GM18526 (cell line): ENCODE measurements around the gene EGLN2.

Experiments used
- POLR2A ChIP-seq: IDR thresholded peaks from 3 replicates; pipeline ENCODE4 v1.6.1; 2011; ENCODE audit not compliant: insufficient read length; ENCODE audit errors: extremely low read depth

EGLN2 gene

GRCh38 chr19:40768869-40769268 is 30.1 kb upstream of the EGLN2 start:
- TF ChIP-seq POLR2A = no peak

DNA sequence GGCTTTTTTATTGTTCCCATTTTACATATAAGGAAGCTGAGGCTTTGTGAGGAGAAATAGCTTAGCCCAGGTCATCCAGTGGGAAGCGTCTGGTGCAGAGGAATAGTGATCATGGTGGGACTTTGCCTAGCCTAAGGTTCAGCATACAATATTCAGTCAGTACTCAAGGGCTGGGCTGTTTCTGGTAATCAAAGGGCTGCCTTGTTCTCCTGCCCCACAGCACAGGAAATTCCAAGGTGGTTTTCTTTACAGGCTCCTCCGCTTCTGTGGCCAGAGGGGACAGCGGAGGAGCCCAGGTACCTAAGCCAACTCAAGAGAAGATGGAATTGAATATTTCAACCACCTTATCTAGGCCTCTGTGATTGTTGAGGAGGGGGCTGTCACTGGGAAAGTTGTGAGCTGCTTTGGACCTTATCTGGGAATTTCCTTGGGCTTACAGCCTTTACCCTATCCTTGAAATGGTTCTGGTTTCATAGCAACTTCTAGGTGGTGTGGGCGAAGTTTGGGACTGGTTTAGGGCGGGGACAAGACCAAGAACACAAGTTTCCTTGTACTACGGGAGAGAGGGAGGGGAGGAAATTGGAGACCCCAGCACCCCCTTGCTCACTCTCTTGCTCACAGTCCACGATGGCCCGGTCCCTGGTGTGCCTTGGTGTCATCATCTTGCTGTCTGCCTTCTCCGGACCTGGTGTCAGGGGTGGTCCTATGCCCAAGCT is 23.9 kb upstream of the EGLN2 start, which contains the start of gene MIA:
Gene MIA (plus strand): TSS at position 606 of the 716 bp plus-strand sequence. CDS start 22 bp downstream, at position 628.
- TF ChIP-seq POLR2A = no peak

GRCh38 chr19:40775632-40776022 is 23.4 kb upstream of the EGLN2 start:
- no peak for TF ChIP-seq POLR2A

- TF ChIP-seq POLR2A = no peak
Observed at GRCh38 chr19:40776364-40776763, 22.6 kb upstream of the EGLN2 start.

DNA sequence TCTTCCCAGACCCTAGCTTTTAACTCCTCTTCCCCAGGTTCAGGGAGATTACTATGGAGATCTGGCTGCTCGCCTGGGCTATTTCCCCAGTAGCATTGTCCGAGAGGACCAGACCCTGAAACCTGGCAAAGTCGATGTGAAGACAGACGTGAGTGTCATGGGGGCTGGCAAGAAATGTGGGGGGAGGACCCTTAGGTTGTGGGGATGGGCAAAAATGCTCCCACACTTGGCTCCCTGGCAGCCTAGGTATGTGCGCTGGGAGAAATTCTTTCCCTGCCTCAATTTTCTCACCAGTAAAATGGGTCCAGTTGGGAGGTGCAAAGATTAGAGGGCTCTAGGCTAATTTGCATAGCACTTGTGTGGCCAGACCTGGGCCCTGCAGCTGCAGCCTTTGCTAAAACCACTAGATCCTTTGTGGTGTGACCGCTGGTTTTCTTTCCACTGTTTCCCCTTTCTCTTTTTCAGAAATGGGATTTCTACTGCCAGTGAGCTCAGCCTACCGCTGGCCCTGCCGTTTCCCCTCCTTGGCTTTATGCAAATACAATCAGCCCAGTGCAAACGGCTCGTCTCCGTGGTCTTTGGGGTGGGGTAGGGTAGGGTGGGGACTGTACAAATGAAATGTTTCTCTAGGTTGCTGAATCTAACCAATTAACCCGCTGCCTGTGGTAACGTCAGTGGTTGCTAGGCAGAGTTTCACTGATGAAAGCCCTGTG is 21.9 kb upstream of the EGLN2 start:
- no peak for TF ChIP-seq POLR2A

DNA sequence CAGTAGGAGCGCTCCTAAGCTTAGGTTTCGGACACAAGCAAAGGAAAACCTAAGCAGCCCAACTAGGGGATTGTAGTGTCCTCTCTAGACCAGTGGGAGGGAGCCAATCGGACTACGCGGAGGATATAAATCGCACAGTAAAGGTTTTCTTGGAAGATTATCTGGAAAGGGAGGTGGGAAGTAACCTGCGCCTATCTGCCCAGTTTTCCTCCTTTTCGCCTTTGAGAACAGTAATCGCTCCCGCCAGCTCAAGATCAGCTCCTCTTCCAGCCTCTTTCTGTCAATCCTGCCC is 21.4 kb upstream of the EGLN2 start:
- no peak for TF ChIP-seq POLR2A

DNA sequence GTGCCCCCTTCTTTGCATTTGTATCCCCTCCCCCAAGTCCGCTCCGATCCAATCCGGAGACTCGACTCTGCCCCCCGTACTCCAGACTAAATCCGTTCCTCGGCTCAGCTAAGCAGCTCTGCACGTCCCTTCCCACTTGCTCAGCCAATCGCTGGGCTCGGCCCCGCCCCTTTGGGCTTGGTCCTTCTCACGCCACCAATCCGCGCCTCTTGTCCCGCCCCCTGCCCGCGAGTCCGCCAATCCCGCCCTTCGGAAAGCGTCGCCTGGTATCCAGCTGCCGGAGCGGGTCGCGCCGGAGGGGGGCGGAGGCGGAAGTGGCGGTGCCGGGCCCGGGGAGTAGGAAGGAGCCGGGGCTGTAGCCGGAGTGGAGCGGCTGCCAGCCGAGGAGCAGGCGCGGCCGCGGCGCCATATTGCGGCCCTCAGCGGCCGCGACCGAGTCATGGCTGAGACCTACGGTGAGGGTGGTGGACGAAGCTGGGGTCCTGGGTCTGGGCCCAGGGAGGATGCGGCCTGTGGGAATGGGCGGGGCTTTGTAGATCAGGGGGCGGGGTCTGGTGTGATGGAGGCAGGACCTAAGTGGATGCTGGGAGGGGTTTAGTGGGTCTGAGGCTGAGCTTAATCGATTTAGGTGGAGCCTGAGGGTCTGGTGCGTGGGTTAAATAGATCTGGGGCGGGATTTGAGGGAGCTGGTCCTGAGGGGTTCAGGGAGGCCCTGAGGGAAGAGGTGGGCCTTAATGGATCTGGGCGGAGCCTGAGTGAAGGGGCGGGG is 20.9 kb upstream of the EGLN2 start, which contains the start of gene RAB4B:
Gene RAB4B (plus strand): TSS at position 311 of the 769 bp plus-strand sequence. CDS start 129 bp downstream, at position 440.
- peak; percentile 48 for TF ChIP-seq POLR2A

- TF ChIP-seq POLR2A = no peak
Observed at GRCh38 chr19:40778706-40779284, 20.2 kb upstream of the EGLN2 start.

DNA sequence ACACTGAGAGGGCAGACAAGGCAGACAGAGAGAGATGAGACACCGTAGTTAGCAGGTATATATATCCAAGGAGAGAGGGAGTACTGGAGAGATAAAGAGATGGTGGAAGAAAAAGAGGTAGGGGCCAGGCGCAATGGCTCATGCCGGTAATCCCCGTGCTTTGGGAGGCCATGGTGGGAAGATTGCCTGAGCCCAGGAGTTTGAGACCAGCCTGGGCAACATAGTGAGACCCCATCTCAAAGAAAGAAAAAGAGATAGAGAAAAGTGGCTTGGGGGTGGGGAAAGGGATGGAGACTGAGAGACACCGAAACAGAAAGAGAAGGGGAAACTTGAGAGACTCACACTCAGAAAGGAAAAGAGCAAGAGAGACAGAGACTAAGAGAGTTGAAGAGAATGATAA is 18.4 kb upstream of the EGLN2 start:
- TF ChIP-seq POLR2A = no peak

DNA sequence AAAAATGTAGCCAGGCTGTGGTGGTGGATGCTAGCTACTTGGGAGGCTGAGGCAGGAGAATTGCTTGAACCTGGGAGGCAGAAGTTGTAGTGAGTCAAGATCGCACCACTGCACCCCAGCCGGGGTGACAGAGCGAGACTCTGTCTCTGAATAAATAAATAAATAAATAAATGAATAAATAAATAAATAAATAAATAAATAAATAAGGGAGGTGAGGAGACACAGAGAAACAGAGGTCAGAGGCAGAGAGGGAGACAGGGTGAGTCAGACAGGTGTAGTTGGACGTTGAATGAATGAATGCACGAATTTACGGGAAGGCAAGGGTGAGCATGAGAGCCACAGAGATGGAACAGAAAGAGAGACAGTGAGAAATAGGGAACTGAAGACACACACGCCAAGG is 17.9 kb upstream of the EGLN2 start:
- TF ChIP-seq POLR2A = no peak

DNA sequence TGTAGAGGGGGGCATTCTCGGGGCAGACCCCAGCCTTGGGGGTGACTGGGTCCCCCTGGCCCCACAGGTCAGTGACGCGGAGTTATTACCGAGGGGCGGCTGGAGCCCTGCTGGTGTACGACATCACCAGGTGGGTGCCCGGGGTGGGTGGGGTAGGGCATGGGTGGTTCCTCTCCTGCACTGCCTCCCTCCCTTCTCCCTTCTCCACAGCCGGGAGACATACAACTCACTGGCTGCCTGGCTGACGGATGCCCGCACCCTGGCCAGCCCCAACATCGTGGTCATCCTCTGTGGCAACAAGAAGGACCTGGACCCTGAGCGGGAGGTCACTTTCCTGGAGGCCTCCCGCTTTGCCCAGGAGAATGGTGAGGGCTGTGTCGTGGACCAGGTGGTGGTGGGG is 15.3 kb upstream of the EGLN2 start:
- no peak for TF ChIP-seq POLR2A

- TF ChIP-seq POLR2A = no peak
Observed at GRCh38 chr19:40785526-40785925, 13.5 kb upstream of the EGLN2 start.

GRCh38 chr19:40786060-40787037 is 12.6 kb upstream of the EGLN2 start:
- TF ChIP-seq POLR2A = no peak

- no peak for TF ChIP-seq POLR2A
Observed at GRCh38 chr19:40791349-40791748, 7.6 kb upstream of the EGLN2 start.

GRCh38 chr19:40791996-40792395 is 7.0 kb upstream of the EGLN2 start:
- TF ChIP-seq POLR2A = no peak
